Body of pancreas (tissue), 4 donors: ENCODE measurements around the gene CPXM2. TPM values are rescaled to one million over a fixed set of nuclear protein-coding genes. Genes with fewer than 3 reads are reported as not detected.

Experiments used
- ATAC-seq: fragments of 150-250 bp; one replicate; pipeline ENCODE4 v1.9.1; 2016
- DNase-seq, 4 donors: peaks; one replicate each; pipeline ENCODE4 v3.0.0-alpha.2; 2019
- H3K27ac ChIP-seq, 4 donors: fragments of 200-600 bp; sonication (generic); 1 replicate in 3 of 4; 2 replicates in 1 of 4; pipeline versions ENCODE4 v1.5.1 to v1.6.1; 2016 to 2019; ENCODE audit warnings: mild to moderate bottlenecking in 1 of 4, mixed read lengths in 1 of 4, moderate library complexity in 1 of 4
- H3K27me3 ChIP-seq, 2 donors: fragments of 200-600 bp; sonication (generic); one replicate each; pipeline ENCODE4 v1.6.0; 2016; ENCODE audit warnings: mild to moderate bottlenecking in 1 of 2
- H3K36me3 ChIP-seq, 2 donors: fragments of 200-600 bp; sonication (generic); replicated peaks in 1 of 2; 2 replicates each; pipeline ENCODE4 v1.5.1; 2016; ENCODE audit warnings: low read depth in 2 of 2; ENCODE audit not compliant: insufficient read depth in 1 of 2
- H3K4me1 ChIP-seq: fragments of 200-600 bp; sonication (generic); one replicate; pipeline ENCODE4 v1.6.0; 2016
- H3K4me3 ChIP-seq, 2 donors: fragments of 200-600 bp; sonication (generic); 1 replicate in 1 of 2; 2 replicates in 1 of 2; pipeline ENCODE4 v1.5.1; 2016 to 2019
- H3K9me3 ChIP-seq, 3 donors: fragments of 200-600 bp; sonication (generic); 1 replicate in 2 of 3; 2 replicates in 1 of 3; pipeline ENCODE4 v1.5.1; 2016
- POLR2A ChIP-seq, 3 donors: fragments of 450-650 bp; IDR thresholded peaks; one replicate each; pipeline ENCODE4 v1.6.1; 2016; ENCODE audit warnings: antibody characterized with exemption in 3 of 3, mild to moderate bottlenecking in 2 of 3
- WGBS, 2 donors: methylation state at CpG; one replicate each; pipeline ENCODE4 v1.1.5; 2017; 5-methylcytosine and 5-hydroxymethylcytosine counted together
- intact Hi-C: fragments of 100-400 bp; cut with DNase I; formaldehyde crosslinking; loops from one replicate; pipeline ENCODE4 v1.15.1; 2023
- total RNA-seq, 2 donors: library from RNA; depleted of rRNA; stranded (reverse); fragments of >200 nt; gene quantifications; one replicate each; pipeline ENCODE4 v1.1.0, GENCODE V29; 2016
- TF ChIP-seq, protein P1 (sequence below), 7 experiments: fragments of 450-650 bp in 4 of 7; fragments of 200-600 bp in 3 of 7; sonication (generic) in 3 of 7; IDR thresholded peaks; one replicate each; pipeline ENCODE4 v1.5.1; 2016 to 2019; ENCODE audit warnings: antibody characterized with exemption in 7 of 7

CPXM2 gene
- total RNA-seq, 2 donors from 2014 or later = 4.2 to 8.2 TPM

DNA sequence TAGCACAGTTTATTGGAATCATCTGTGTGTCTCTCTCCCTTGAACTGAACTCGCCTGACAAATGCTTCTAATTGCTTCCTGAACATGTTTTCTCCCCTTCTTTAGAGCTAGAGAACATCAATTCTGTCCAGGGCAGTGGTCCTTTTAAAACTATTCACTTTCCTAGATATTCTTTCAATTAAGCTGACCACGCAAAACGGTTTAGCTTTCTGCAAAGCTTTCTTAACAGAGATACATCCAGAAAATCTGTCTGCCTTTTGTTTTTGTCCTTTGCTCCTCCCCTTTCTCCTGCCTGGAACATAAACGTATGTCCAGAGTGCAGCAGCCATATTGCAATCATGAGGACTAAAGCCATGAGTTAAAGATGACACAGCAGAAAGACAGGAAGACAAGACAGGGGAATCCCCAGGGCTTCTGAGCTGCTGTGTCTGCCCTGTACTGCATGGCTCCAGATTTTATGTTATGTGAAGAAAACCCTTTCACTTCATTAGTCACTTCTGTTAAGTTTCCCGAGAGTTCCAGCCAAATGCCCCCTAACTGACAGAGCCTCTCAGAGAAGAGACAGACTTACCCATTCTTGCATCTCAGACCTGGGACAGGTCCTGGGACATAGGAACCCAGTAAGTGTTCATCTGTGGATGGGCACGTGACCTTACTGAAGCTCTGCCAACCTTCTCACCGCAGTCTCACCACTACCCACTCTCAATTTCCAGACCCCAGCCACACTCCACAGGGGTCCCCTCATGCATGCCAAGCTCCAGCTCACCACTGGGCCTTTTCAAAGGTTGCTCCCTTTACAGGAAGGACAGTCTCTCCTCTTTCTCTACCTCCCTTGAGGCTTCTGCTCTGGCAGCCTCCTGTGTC lies 35.0 kb upstream of the CPXM2 start:
- DNase-seq (no peak), ATAC-seq (no peak)
- no peak for TF ChIP-seq POLR2A (IDR thresholded peaks at IDR 0.05)
- TF ChIP-seq, protein P1, sequence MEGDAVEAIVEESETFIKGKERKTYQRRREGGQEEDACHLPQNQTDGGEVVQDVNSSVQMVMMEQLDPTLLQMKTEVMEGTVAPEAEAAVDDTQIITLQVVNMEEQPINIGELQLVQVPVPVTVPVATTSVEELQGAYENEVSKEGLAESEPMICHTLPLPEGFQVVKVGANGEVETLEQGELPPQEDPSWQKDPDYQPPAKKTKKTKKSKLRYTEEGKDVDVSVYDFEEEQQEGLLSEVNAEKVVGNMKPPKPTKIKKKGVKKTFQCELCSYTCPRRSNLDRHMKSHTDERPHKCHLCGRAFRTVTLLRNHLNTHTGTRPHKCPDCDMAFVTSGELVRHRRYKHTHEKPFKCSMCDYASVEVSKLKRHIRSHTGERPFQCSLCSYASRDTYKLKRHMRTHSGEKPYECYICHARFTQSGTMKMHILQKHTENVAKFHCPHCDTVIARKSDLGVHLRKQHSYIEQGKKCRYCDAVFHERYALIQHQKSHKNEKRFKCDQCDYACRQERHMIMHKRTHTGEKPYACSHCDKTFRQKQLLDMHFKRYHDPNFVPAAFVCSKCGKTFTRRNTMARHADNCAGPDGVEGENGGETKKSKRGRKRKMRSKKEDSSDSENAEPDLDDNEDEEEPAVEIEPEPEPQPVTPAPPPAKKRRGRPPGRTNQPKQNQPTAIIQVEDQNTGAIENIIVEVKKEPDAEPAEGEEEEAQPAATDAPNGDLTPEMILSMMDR (IDR thresholded peaks at IDR 0.05) = no peak
- H3K9me3 ChIP-seq = peaks cover 0 to 10% (median 0%) of the 10 kb centered on the region in 3 donors
- no peaks in the 10 kb centered on the region for H3K4me1 ChIP-seq
- no peak overlapping the region for H3K27ac ChIP-seq
- WGBS, 2 donors = 40 to 44% methylated on average over 7 of the region's 7 CpGs
- intact Hi-C loops = no loop called here
- H3K27me3 ChIP-seq = no peaks in the 10 kb centered on the region
- no peaks in the 10 kb centered on the region for H3K36me3 ChIP-seq
- H3K4me3 ChIP-seq = no peak overlapping the region

DNA sequence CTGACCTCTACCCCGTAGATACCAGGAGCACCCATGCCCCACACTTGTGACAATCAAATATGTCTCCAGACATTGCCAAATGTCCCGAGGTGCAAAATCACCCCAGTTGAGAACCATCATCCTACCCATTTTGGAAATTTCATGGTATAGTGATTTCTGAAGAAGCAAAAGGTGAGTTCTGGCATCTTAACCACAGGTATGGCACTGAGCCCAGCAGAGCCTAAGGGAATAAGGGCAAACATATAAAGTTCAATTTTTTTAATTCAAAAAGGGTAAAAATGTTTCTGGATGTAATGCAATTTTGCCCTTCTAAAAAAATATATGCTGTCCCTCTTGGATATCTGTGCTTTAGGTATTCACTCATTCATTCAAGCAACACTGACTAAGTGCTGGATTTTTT lies 30.5 kb upstream of the CPXM2 start:
- no peaks in the 10 kb centered on the region for H3K27me3 ChIP-seq
- WGBS, 2 donors = 26 to 42% methylated on average over 2 of the region's 2 CpGs

DNA sequence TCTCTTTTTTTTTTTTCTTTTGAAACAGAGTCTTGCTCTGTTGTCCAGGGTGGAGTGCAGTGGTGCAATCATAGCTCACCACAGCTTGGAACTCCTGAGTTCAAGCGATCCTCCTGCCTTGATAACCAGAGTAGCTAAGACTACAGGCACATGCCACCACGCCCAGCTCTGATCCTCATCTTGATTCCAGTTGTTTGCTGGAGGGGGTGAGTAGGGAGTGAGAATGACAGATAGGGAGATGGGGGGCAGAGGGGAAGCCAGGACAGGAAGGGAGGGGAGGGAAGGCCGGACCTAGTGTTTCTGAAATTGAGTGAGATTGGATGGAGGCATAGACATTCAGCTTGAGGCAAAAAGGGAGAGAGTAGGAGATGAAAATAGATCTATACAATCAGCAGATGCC lies 25.2 kb upstream of the CPXM2 start:
- TF ChIP-seq, protein P1 (IDR thresholded peaks at IDR 0.05) = no peak
- TF ChIP-seq POLR2A (IDR thresholded peaks at IDR 0.05) = no peak
- ATAC-seq (no peak), DNase-seq (no peak)
- Histone ChIP-seq H3K27ac (no peak overlapping the region), H3K27me3 (peaks cover 0 to 1% of the 10 kb centered on the region in 2 donors), H3K9me3 (peaks cover 0 to 6% (median 0%) of the 10 kb centered on the region in 3 donors), H3K4me3 (no peak overlapping the region), H3K36me3 (no peaks in the 10 kb centered on the region), H3K4me1 (no peaks in the 10 kb centered on the region)
- WGBS, 2 donors = 48 to 49% methylated on average over 3 of the region's 3 CpGs
- intact Hi-C loops = no loop called here

More for the DNA sequence above, 30.5 kb upstream of the CPXM2 start:
- no peaks in the 10 kb centered on the region for H3K4me1 ChIP-seq
- peaks cover 0 to 6% (median 0%) of the 10 kb centered on the region in 3 donors for H3K9me3 ChIP-seq
- intact Hi-C loops = no loop called here
- no peak overlapping the region for H3K27ac ChIP-seq
- H3K4me3 ChIP-seq = no peak overlapping the region
- no peak for DNase-seq
- no peaks in the 10 kb centered on the region for H3K36me3 ChIP-seq
- ATAC-seq = no peak
- TF ChIP-seq POLR2A (IDR thresholded peaks at IDR 0.05) = no peak

GRCh38 chr10:123913688-123914268 lies 22.2 kb upstream of the CPXM2 start:
- Histone ChIP-seq H3K27me3 (peaks cover 0 to 6% of the 10 kb centered on the region in 2 donors), H3K36me3 (no peaks in the 10 kb centered on the region), H3K27ac (no peak overlapping the region), H3K9me3 (peaks cover 0 to 8% (median 0%) of the 10 kb centered on the region in 3 donors), H3K4me1 (no peaks in the 10 kb centered on the region), H3K4me3 (no peak overlapping the region)
- intact Hi-C loops = no loop called here
- DNase-seq (peak; percentile 30 to 49 (median 33)), ATAC-seq (peak; percentile 65)
- TF ChIP-seq, protein P1 (IDR thresholded peaks at IDR 0.05) = no peak
- TF ChIP-seq POLR2A (IDR thresholded peaks at IDR 0.05) = no peak
- 25 to 32% methylated on average over 8 of the region's 8 CpGs for WGBS, 2 donors

- no peak overlapping the region for H3K27ac ChIP-seq
- ATAC-seq (no peak), DNase-seq (no peak)
- H3K4me1 ChIP-seq = no peaks in the 10 kb centered on the region
- WGBS, 2 donors = 36 to 50% methylated on average over 3 of the region's 3 CpGs
- H3K4me3 ChIP-seq = no peak overlapping the region
- H3K27me3 ChIP-seq = peaks cover 0 to 6% of the 10 kb centered on the region in 2 donors
- no peak for TF ChIP-seq POLR2A (IDR thresholded peaks at IDR 0.05)
- TF ChIP-seq, protein P1 (IDR thresholded peaks at IDR 0.05) = no peak
- H3K36me3 ChIP-seq = no peaks in the 10 kb centered on the region
- intact Hi-C loops = no loop called here
- H3K9me3 ChIP-seq = peaks cover 0 to 5% (median 0%) of the 10 kb centered on the region in 3 donors
Measured at GRCh38 chr10:123912871-123913270, 21.3 kb upstream of the CPXM2 start.
